Measurements from ENCODE around the gene CACNA1C. TPM values are rescaled to one million over a fixed set of nuclear protein-coding genes. Genes with fewer than 3 reads are reported as not detected.

Gene CACNA1C
- total RNA-seq, 1 experiment from 2014 or later: 1.1 TPM

- no peaks in the 10 kb centered on the region for H3K79me2 ChIP-seq (ENCODE audit: insufficient read depth, low read length)
- H3K4me1 Mint-ChIP-seq: peaks cover 40 to 53% of the 10 kb centered on the region in 2 experiments
- no peak overlapping the region for H2BK20ac ChIP-seq (ENCODE audit: low read depth, low read length, poor library complexity, severe bottlenecking)
- H3K23me2 ChIP-seq (ENCODE audit: insufficient read length, low read depth, low read length, poor library complexity, severe bottlenecking): no peaks in the 10 kb centered on the region
- H2BK120ac ChIP-seq (ENCODE audit: low read depth, low read length, poor library complexity, severe bottlenecking): no peak overlapping the region
- no peak overlapping the region for H2BK15ac ChIP-seq (ENCODE audit: low read depth, low read length)
- H4K20me1 ChIP-seq (ENCODE audit: control insufficient read depth, insufficient read depth, insufficient read length): no peaks in the 10 kb centered on the region
- H3K9me3 ChIP-seq (ENCODE audit: control insufficient read depth, low read depth, low read length): no peaks in the 10 kb centered on the region
- H4K8ac ChIP-seq (replicated peaks; ENCODE audit: insufficient read length, low read depth, low read length): no peak overlapping the region
- no peaks in the 10 kb centered on the region; a peak in 1 of 7 replicates for H3K36me3 Mint-ChIP-seq (ENCODE audit: insufficient read depth in 1 of 3, low read depth in 3 of 3)
- H2BK12ac ChIP-seq (ENCODE audit: insufficient read length, low read depth, low read length): no peak overlapping the region
- no peak overlapping the region for H3K14ac ChIP-seq (ENCODE audit: insufficient read depth, low read length)
- no peak overlapping the region for H2AK5ac ChIP-seq (ENCODE audit: insufficient read length, low read length)
- no peak overlapping the region for H3K4ac ChIP-seq (ENCODE audit: low read depth, low read length)
- no peak overlapping the region for H4K91ac ChIP-seq (ENCODE audit: insufficient read length, low read depth, low read length)
- no peak overlapping the region for H3K27ac ChIP-seq (ENCODE audit: insufficient read length, low read depth, low read length)
- no peak overlapping the region for H4K5ac ChIP-seq (ENCODE audit: insufficient read length, low read depth, low read length)
- TF ChIP-seq CTCF (conservative IDR thresholded peaks at IDR 0.05): no peak
- no peak overlapping the region for H3T11ph ChIP-seq (ENCODE audit: low read length)
- no peaks in the 10 kb centered on the region for H3K27me3 Mint-ChIP-seq (ENCODE audit: low read depth)
- H3K4me2 ChIP-seq (ENCODE audit: insufficient read depth, insufficient read length, low read length): no peak overlapping the region
- no peak overlapping the region for H3K56ac ChIP-seq (ENCODE audit: insufficient read length, low read depth, low read length)
- no peak for DNase-seq
- no peak overlapping the region for H3K23ac ChIP-seq (ENCODE audit: insufficient read length, low read depth, low read length)
- no peak overlapping the region for H3K9ac ChIP-seq (ENCODE audit: extremely low read depth, insufficient read length, low read length)
- no peaks in the 10 kb centered on the region; a peak in 1 of 5 replicates for H3K9me3 Mint-ChIP-seq
- no peak overlapping the region for H3K27ac Mint-ChIP-seq
- H3K18ac ChIP-seq (ENCODE audit: insufficient read length, low read depth, low read length): no peak overlapping the region
- WGBS (ENCODE audit: extremely low coverage, insufficient read length, low lambda C conversion rate): no CpG with 5 or more reads among the region's 7 CpGs
- H2BK5ac ChIP-seq (ENCODE audit: insufficient read length, low read length): no peak overlapping the region
- no peak overlapping the region for H2AFZ ChIP-seq (ENCODE audit: low read length)
- H3K27me3 ChIP-seq (ENCODE audit: insufficient read depth, low read length): no peaks in the 10 kb centered on the region
- peaks cover 5% of the 10 kb centered on the region; the same call in 1 of the 2 replicates for H3K4me1 ChIP-seq (ENCODE audit: insufficient read depth, low read length)
- no peaks in the 10 kb centered on the region for H3K79me1 ChIP-seq (ENCODE audit: insufficient read depth, low read depth, low read length, poor library complexity, severe bottlenecking)
- H3K4me3 Mint-ChIP-seq: no peak overlapping the region
Observed at GRCh38 chr12:2247120-2247519, 194.3 kb downstream of the CACNA1C start.

All from H9 (cell line).